DMS153 treated with DMSO at 0.1 percent for 48 hours (cell line): ENCODE results near the gene SPATA31A7.
"Not testable (repeated sequence)": the region's sequence is repeated elsewhere in the genome, so short reads cannot be mapped to it uniquely, and the experiment has no call there.

Experiments used
- DNase-seq: peaks from one replicate; lab custom pipeline; 2025; ENCODE audit not compliant: unreplicated experiment; lab: John Stamatoyannopoulos, UW

SPATA31A7 gene

DNA sequence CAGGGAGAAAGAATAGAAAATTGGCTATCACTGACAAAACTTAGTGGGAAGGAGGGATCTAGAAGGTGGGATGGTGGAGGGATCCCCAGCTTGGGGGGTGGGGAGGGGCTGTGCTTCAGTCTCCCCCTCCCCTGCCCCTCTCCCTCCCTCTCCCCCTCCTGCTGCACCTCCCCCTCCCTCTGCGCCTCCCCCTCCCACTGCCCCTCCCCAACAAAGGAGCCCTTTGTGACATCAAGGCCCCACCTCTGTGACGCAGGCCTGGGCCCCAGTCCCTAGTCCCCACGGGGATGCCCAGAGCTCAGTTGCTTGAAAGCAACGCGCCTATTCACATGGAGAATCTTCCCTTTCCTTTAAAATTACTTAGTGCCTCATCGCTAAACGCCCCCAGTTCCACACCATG is at the start of gene SPATA31A7:
Gene SPATA31A7, plus strand, starts transcription at position 301 of the 400 bp plus-strand sequence. Its CDS starts 29 bp downstream, at position 330.
- not testable (repeated sequence) for DNase-seq

- DNase-seq, result not testable (repeated sequence)
Measured at GRCh38 chr9:61226438-61226837, 36.6 kb downstream of the SPATA31A7 start.
